ENCODE results near the gene CDKN2A.

- TF ChIP-seq CTCF (IDR thresholded peaks at IDR 0.05; ENCODE audit: insufficient read depth, low read length, poor library complexity, severe bottlenecking) = no peak
- TF ChIP-seq EZH2phosphoT487 (conservative IDR thresholded peaks at IDR 0.05; ENCODE audit: low read length) = no peak
Observed at GRCh38 chr9:21994556-21995005, 389 bp upstream of the CDKN2A start, which contains the start of gene CDKN2B-AS1.
